ENCODE results near the gene DPH5. TPM values are rescaled to one million over a fixed set of nuclear protein-coding genes. Genes with fewer than 3 reads are reported as not detected.
"Not testable (repeated sequence)": the region's sequence is repeated elsewhere in the genome, so short reads cannot be mapped to it uniquely, and the experiment has no call there.

The DPH5 gene
- total RNA-seq, 4 donors from 2014 or later, result 8.1 to 22.2 (median 16.4) TPM

GRCh38 chr1:100950781-100951180 lies 74.8 kb downstream of the DPH5 start:
- Histone ChIP-seq H3K27ac (peak overlapping the region in 1 of 4 donors; percentile 22), H3K4me3 (no peak overlapping the region), H3K27me3 (no peaks in the 10 kb centered on the region), H3K36me3 (peaks cover 0 to 12% (median 0%) of the 10 kb centered on the region in 3 donors), H3K9me3 (no peaks in the 10 kb centered on the region), H3K4me1 (peaks cover 11 to 53% (median 21%) of the 10 kb centered on the region in 3 donors)
- DNase-seq, result no peak
- WGBS, 2 donors, result 44 to 73% methylated on average over 4 of the region's 4 CpGs
- intact Hi-C loops (cut with DNase I), result no loop called here
- TF ChIP-seq CTCF (IDR thresholded peaks at IDR 0.05) (no peak), POLR2A (IDR thresholded peaks at IDR 0.05) (no peak)

GRCh38 chr1:100950337-100950736 lies 75.2 kb downstream of the DPH5 start:
- intact Hi-C loops (cut with DNase I), result no loop called here
- Histone ChIP-seq H3K4me1 (peaks cover 11 to 49% (median 21%) of the 10 kb centered on the region in 3 donors), H3K9me3 (no peaks in the 10 kb centered on the region), H3K36me3 (peaks cover 0 to 12% (median 0%) of the 10 kb centered on the region in 3 donors), H3K27ac (peak overlapping the region in 1 of 4 donors; percentile 22), H3K27me3 (no peaks in the 10 kb centered on the region), H3K4me3 (no peak overlapping the region)
- TF ChIP-seq POLR2A (IDR thresholded peaks at IDR 0.05) (no peak), CTCF (IDR thresholded peaks at IDR 0.05) (no peak)
- DNase-seq, result no peak

- peak; percentile 26 for DNase-seq
- peak overlapping the region in 1 of 4 donors; percentile 34 for H3K4me3 ChIP-seq
- peaks cover 0 to 12% (median 0%) of the 10 kb centered on the region in 3 donors for H3K36me3 ChIP-seq
- H3K4me1 ChIP-seq, result peaks cover 11 to 42% (median 21%) of the 10 kb centered on the region in 3 donors
- WGBS, 2 donors, result 56 to 63% methylated on average over 7 to 8 of the region's 9 CpGs
- H3K27ac ChIP-seq, result peak overlapping the region; percentile 35 to 63 (median 58)
- intact Hi-C loops (cut with DNase I); H3K9me3 ChIP-seq; H3K27me3 ChIP-seq: not testable (repeated sequence)
Observed at GRCh38 chr1:100949515-100950158, 75.9 kb downstream of the DPH5 start.

GRCh38 chr1:100948721-100949405 lies 76.7 kb downstream of the DPH5 start:
- whole genome bisulfite sequencing, 2 donors, result 57 to 70% methylated on average over 5 to 6 of the region's 7 CpGs
- intact Hi-C loops (cut with DNase I); H3K27me3 ChIP-seq; H3K9me3 ChIP-seq; DNase-seq: not testable (repeated sequence)
- Histone ChIP-seq H3K4me1 (peaks cover 11 to 34% (median 21%) of the 10 kb centered on the region in 3 donors), H3K27ac (peak overlapping the region; percentile 35 to 63 (median 58)), H3K4me3 (peak overlapping the region in 1 of 4 donors; percentile 34), H3K36me3 (peaks cover 0 to 12% (median 0%) of the 10 kb centered on the region in 3 donors)

GRCh38 chr1:100947816-100948215 lies 77.8 kb downstream of the DPH5 start:
- DNase-seq; H3K27me3 ChIP-seq; H3K4me3 ChIP-seq; H3K9me3 ChIP-seq; H3K27ac ChIP-seq; intact Hi-C loops (cut with DNase I): not testable (repeated sequence)
- peaks cover 0 to 19% (median 0%) of the 10 kb centered on the region in 3 donors for H3K36me3 ChIP-seq
- H3K4me1 ChIP-seq, result peaks cover 11 to 27% (median 21%) of the 10 kb centered on the region in 3 donors
- 97 to 100% methylated on average over 3 of the region's 3 CpGs for WGBS, 2 donors

- Histone ChIP-seq H3K36me3 (peaks cover 0 to 24% (median 0%) of the 10 kb centered on the region in 3 donors), H3K4me1 (peaks cover 11 to 27% (median 21%) of the 10 kb centered on the region in 3 donors)
- H3K27me3 ChIP-seq; H3K27ac ChIP-seq; intact Hi-C loops (cut with DNase I); H3K4me3 ChIP-seq; DNase-seq; H3K9me3 ChIP-seq: not testable (repeated sequence)
- 92 to 96% methylated on average over 3 of the region's 3 CpGs for WGBS, 2 donors
Observed at GRCh38 chr1:100946064-100946463, 79.5 kb downstream of the DPH5 start.

- Histone ChIP-seq H3K27me3 (no peaks in the 10 kb centered on the region), H3K36me3 (peaks cover 0 to 38% (median 0%) of the 10 kb centered on the region in 3 donors), H3K4me3 (no peak overlapping the region), H3K9me3 (no peaks in the 10 kb centered on the region), H3K4me1 (peaks cover 0 to 2% (median 0%) of the 10 kb centered on the region in 3 donors), H3K27ac (no peak overlapping the region)
- TF ChIP-seq CTCF (IDR thresholded peaks at IDR 0.05) (no peak), POLR2A (IDR thresholded peaks at IDR 0.05) (no peak)
- intact Hi-C loops (cut with DNase I), result no loop called here
- WGBS, 2 donors, result 81 to 100% methylated on average over 1 of the region's 1 CpG
- DNase-seq, result no peak
Observed at GRCh38 chr1:100943533-100943932, 82.1 kb downstream of the DPH5 start.
